ENCODE measurements around the gene ARID1B.

The ARID1B gene

GRCh38 chr6:157092736-157093135, 315.6 kb downstream of the ARID1B start:
- no peaks in the 10 kb centered on the region for H3K27me3 ChIP-seq (replicated peaks in 2 of 5; ENCODE audit: control insufficient read depth in 4 of 5, insufficient read depth in 5 of 5, low read length in 4 of 5)
- no peak for DNase-seq
- H3K9me3 ChIP-seq (ENCODE audit: control extremely low read depth in 1 of 5, control insufficient read depth in 4 of 5, insufficient read depth in 2 of 5, low read depth in 1 of 5, low read length in 4 of 5), result no peaks in the 10 kb centered on the region
- no peak overlapping the region for H3K4me3 ChIP-seq (ENCODE audit: control insufficient read depth in 1 of 7, extremely low read depth in 1 of 7, insufficient read depth in 4 of 7, low read depth in 2 of 7, low read length in 6 of 7)
- H3K27ac ChIP-seq (ENCODE audit: insufficient read depth in 1 of 2, low read depth in 1 of 2, low read length in 2 of 2, poor library complexity in 1 of 2, severe bottlenecking in 2 of 2), result no peak overlapping the region
- peaks cover 0 to 11% (median 0%) of the 10 kb centered on the region in 4 experiments for H3K4me1 ChIP-seq (ENCODE audit: control extremely low read depth in 1 of 4, control insufficient read depth in 4 of 4, insufficient read depth in 4 of 4, low read length in 3 of 4)
- CTCF ChIA-PET, result no interaction called here
- POLR2A ChIA-PET, result no interaction called here
- 100% methylated on average over 6 of the region's 6 CpGs for WGBS (ENCODE audit: insufficient coverage)
- peaks cover 9 to 45% (median 29%) of the 10 kb centered on the region in 4 experiments for H3K36me3 ChIP-seq (ENCODE audit: control insufficient read depth in 4 of 4, insufficient read depth in 4 of 4, low read length in 3 of 4)

GRCh38 chr6:157093536-157093935, 316.4 kb downstream of the ARID1B start:
- no peaks in the 10 kb centered on the region for H3K9me3 ChIP-seq (ENCODE audit: control extremely low read depth in 1 of 5, control insufficient read depth in 4 of 5, insufficient read depth in 2 of 5, low read depth in 1 of 5, low read length in 4 of 5)
- POLR2A ChIA-PET, result no interaction called here
- peaks cover 9 to 48% (median 28%) of the 10 kb centered on the region in 4 experiments for H3K36me3 ChIP-seq (ENCODE audit: control insufficient read depth in 4 of 4, insufficient read depth in 4 of 4, low read length in 3 of 4)
- CTCF ChIA-PET, result no interaction called here
- no peak overlapping the region for H3K4me3 ChIP-seq (ENCODE audit: control insufficient read depth in 1 of 7, extremely low read depth in 1 of 7, insufficient read depth in 4 of 7, low read depth in 2 of 7, low read length in 6 of 7)
- H3K27me3 ChIP-seq (replicated peaks in 2 of 5; ENCODE audit: control insufficient read depth in 4 of 5, insufficient read depth in 5 of 5, low read length in 4 of 5), result no peaks in the 10 kb centered on the region
- H3K27ac ChIP-seq (ENCODE audit: insufficient read depth in 1 of 2, low read depth in 1 of 2, low read length in 2 of 2, poor library complexity in 1 of 2, severe bottlenecking in 2 of 2), result no peak overlapping the region
- H3K4me1 ChIP-seq (ENCODE audit: control extremely low read depth in 1 of 4, control insufficient read depth in 4 of 4, insufficient read depth in 4 of 4, low read length in 3 of 4), result peaks cover 0 to 5% (median 0%) of the 10 kb centered on the region in 4 experiments
- WGBS (ENCODE audit: insufficient coverage), result no CpG with 5 or more reads among the region's 3 CpGs
- no peak for DNase-seq

GRCh38 chr6:157094038-157094437, 316.9 kb downstream of the ARID1B start:
- POLR2A ChIA-PET, result no interaction called here
- Histone ChIP-seq H3K27me3 (replicated peaks in 2 of 5; ENCODE audit: control insufficient read depth in 4 of 5, insufficient read depth in 5 of 5, low read length in 4 of 5) (no peaks in the 10 kb centered on the region), H3K36me3 (ENCODE audit: control insufficient read depth in 4 of 4, insufficient read depth in 4 of 4, low read length in 3 of 4) (peaks cover 9 to 48% (median 27%) of the 10 kb centered on the region in 4 experiments), H3K27ac (ENCODE audit: insufficient read depth in 1 of 2, low read depth in 1 of 2, low read length in 2 of 2, poor library complexity in 1 of 2, severe bottlenecking in 2 of 2) (no peak overlapping the region), H3K9me3 (ENCODE audit: control extremely low read depth in 1 of 5, control insufficient read depth in 4 of 5, insufficient read depth in 2 of 5, low read depth in 1 of 5, low read length in 4 of 5) (no peaks in the 10 kb centered on the region), H3K4me3 (ENCODE audit: control insufficient read depth in 1 of 7, extremely low read depth in 1 of 7, insufficient read depth in 4 of 7, low read depth in 2 of 7, low read length in 6 of 7) (no peak overlapping the region), H3K4me1 (ENCODE audit: control extremely low read depth in 1 of 4, control insufficient read depth in 4 of 4, insufficient read depth in 4 of 4, low read length in 3 of 4) (peaks cover 0 to under 1% (median 0%) of the 10 kb centered on the region in 4 experiments)
- CTCF ChIA-PET, result no interaction called here
- no peak for DNase-seq
- 98% methylated on average over 4 of the region's 6 CpGs for WGBS (ENCODE audit: insufficient coverage)

- Histone ChIP-seq H3K36me3 (ENCODE audit: control insufficient read depth in 4 of 4, insufficient read depth in 4 of 4, low read length in 3 of 4) (peaks cover 9 to 46% (median 25%) of the 10 kb centered on the region in 4 experiments), H3K9me3 (ENCODE audit: control extremely low read depth in 1 of 5, control insufficient read depth in 4 of 5, insufficient read depth in 2 of 5, low read depth in 1 of 5, low read length in 4 of 5) (no peaks in the 10 kb centered on the region), H3K27ac (ENCODE audit: insufficient read depth in 1 of 2, low read depth in 1 of 2, low read length in 2 of 2, poor library complexity in 1 of 2, severe bottlenecking in 2 of 2) (no peak overlapping the region), H3K4me1 (ENCODE audit: control extremely low read depth in 1 of 4, control insufficient read depth in 4 of 4, insufficient read depth in 4 of 4, low read length in 3 of 4) (peaks cover 0 to 8% (median 5%) of the 10 kb centered on the region in 4 experiments), H3K4me3 (ENCODE audit: control insufficient read depth in 1 of 7, extremely low read depth in 1 of 7, insufficient read depth in 4 of 7, low read depth in 2 of 7, low read length in 6 of 7) (no peak overlapping the region), H3K27me3 (replicated peaks in 2 of 5; ENCODE audit: control insufficient read depth in 4 of 5, insufficient read depth in 5 of 5, low read length in 4 of 5) (no peaks in the 10 kb centered on the region)
- POLR2A ChIA-PET, result no interaction called here
- no peak for DNase-seq
- 95% methylated on average over 5 of the region's 6 CpGs for WGBS (ENCODE audit: insufficient coverage)
- CTCF ChIA-PET, result interaction anchor here (0.9 kb wide), 1 partner anchor 34 kb away, joined by 3 read pairs; no protein-coding TSS in a partner anchor
These were observed 317.9 kb downstream of the ARID1B start for GRCh38 chr6:157095084-157095483.

- no peaks in the 10 kb centered on the region for H3K27me3 ChIP-seq (replicated peaks in 2 of 5; ENCODE audit: control insufficient read depth in 4 of 5, insufficient read depth in 5 of 5, low read length in 4 of 5)
- WGBS (ENCODE audit: insufficient coverage), result 99% methylated on average over 4 of the region's 5 CpGs
- no peak for DNase-seq
- POLR2A ChIA-PET, result no interaction called here
- CTCF ChIA-PET, result interaction anchor here (0.9 kb wide), 1 partner anchor 34 kb away, joined by 3 read pairs; no protein-coding TSS in a partner anchor
- H3K27ac ChIP-seq (ENCODE audit: insufficient read depth in 1 of 2, low read depth in 1 of 2, low read length in 2 of 2, poor library complexity in 1 of 2, severe bottlenecking in 2 of 2), result no peak overlapping the region
- peaks cover 0 to 11% (median 6%) of the 10 kb centered on the region in 4 experiments for H3K4me1 ChIP-seq (ENCODE audit: control extremely low read depth in 1 of 4, control insufficient read depth in 4 of 4, insufficient read depth in 4 of 4, low read length in 3 of 4)
- H3K36me3 ChIP-seq (ENCODE audit: control insufficient read depth in 4 of 4, insufficient read depth in 4 of 4, low read length in 3 of 4), result peaks cover 9 to 42% (median 23%) of the 10 kb centered on the region in 4 experiments
- no peaks in the 10 kb centered on the region for H3K9me3 ChIP-seq (ENCODE audit: control extremely low read depth in 1 of 5, control insufficient read depth in 4 of 5, insufficient read depth in 2 of 5, low read depth in 1 of 5, low read length in 4 of 5)
- no peak overlapping the region for H3K4me3 ChIP-seq (ENCODE audit: control insufficient read depth in 1 of 7, extremely low read depth in 1 of 7, insufficient read depth in 4 of 7, low read depth in 2 of 7, low read length in 6 of 7)
These were observed 318.4 kb downstream of the ARID1B start for GRCh38 chr6:157095569-157095968.

GRCh38 chr6:157096105-157096504, 318.9 kb downstream of the ARID1B start:
- WGBS (ENCODE audit: insufficient coverage), result 94% methylated on average over 4 of the region's 6 CpGs
- ChIA-PET POLR2A (no interaction called here), CTCF (no interaction called here)
- H3K36me3 ChIP-seq (ENCODE audit: control insufficient read depth in 4 of 4, insufficient read depth in 4 of 4, low read length in 3 of 4), result peaks cover 9 to 37% (median 19%) of the 10 kb centered on the region in 4 experiments
- no peak for DNase-seq
- H3K4me3 ChIP-seq (ENCODE audit: control insufficient read depth in 1 of 7, extremely low read depth in 1 of 7, insufficient read depth in 4 of 7, low read depth in 2 of 7, low read length in 6 of 7), result no peak overlapping the region
- H3K27me3 ChIP-seq (replicated peaks in 2 of 5; ENCODE audit: control insufficient read depth in 4 of 5, insufficient read depth in 5 of 5, low read length in 4 of 5), result no peaks in the 10 kb centered on the region
- H3K27ac ChIP-seq (ENCODE audit: insufficient read depth in 1 of 2, low read depth in 1 of 2, low read length in 2 of 2, poor library complexity in 1 of 2, severe bottlenecking in 2 of 2), result peak overlapping the region in 1 of 2 experiments; percentile 6
- H3K4me1 ChIP-seq (ENCODE audit: control extremely low read depth in 1 of 4, control insufficient read depth in 4 of 4, insufficient read depth in 4 of 4, low read length in 3 of 4), result peaks cover 0 to 15% (median 7%) of the 10 kb centered on the region in 4 experiments
- H3K9me3 ChIP-seq (ENCODE audit: control extremely low read depth in 1 of 5, control insufficient read depth in 4 of 5, insufficient read depth in 2 of 5, low read depth in 1 of 5, low read length in 4 of 5), result no peaks in the 10 kb centered on the region

- 95% methylated on average over 6 of the region's 7 CpGs for WGBS (ENCODE audit: insufficient coverage)
- no peak overlapping the region for H3K4me3 ChIP-seq (ENCODE audit: control insufficient read depth in 1 of 7, extremely low read depth in 1 of 7, insufficient read depth in 4 of 7, low read depth in 2 of 7, low read length in 6 of 7)
- ChIA-PET CTCF (no interaction called here), POLR2A (no interaction called here)
- H3K9me3 ChIP-seq (ENCODE audit: control extremely low read depth in 1 of 5, control insufficient read depth in 4 of 5, insufficient read depth in 2 of 5, low read depth in 1 of 5, low read length in 4 of 5), result no peaks in the 10 kb centered on the region
- peaks cover 0 to 15% (median 7%) of the 10 kb centered on the region in 4 experiments for H3K4me1 ChIP-seq (ENCODE audit: control extremely low read depth in 1 of 4, control insufficient read depth in 4 of 4, insufficient read depth in 4 of 4, low read length in 3 of 4)
- no peaks in the 10 kb centered on the region for H3K27me3 ChIP-seq (replicated peaks in 2 of 5; ENCODE audit: control insufficient read depth in 4 of 5, insufficient read depth in 5 of 5, low read length in 4 of 5)
- peaks cover 7 to 36% (median 19%) of the 10 kb centered on the region in 4 experiments for H3K36me3 ChIP-seq (ENCODE audit: control insufficient read depth in 4 of 4, insufficient read depth in 4 of 4, low read length in 3 of 4)
- no peak for DNase-seq
- peak overlapping the region in 1 of 2 experiments; percentile 6 for H3K27ac ChIP-seq (ENCODE audit: insufficient read depth in 1 of 2, low read depth in 1 of 2, low read length in 2 of 2, poor library complexity in 1 of 2, severe bottlenecking in 2 of 2)
These were observed 319.3 kb downstream of the ARID1B start for GRCh38 chr6:157096522-157096921.
